Measurements from ENCODE around the gene CELA1. TPM values are rescaled to one million over a fixed set of nuclear protein-coding genes. Genes with fewer than 3 reads are reported as not detected.

The CELA1 gene
- total and polyA plus RNA-seq, 10 of the 15 experiments (the other 5 are each of a cell fraction or from before 2014, with no cell fraction given), result not detected

GRCh38 chr12:51281202-51281924, 65.1 kb downstream of the CELA1 start:
- WGBS (ENCODE audit: insufficient coverage, insufficient replicate concordance, low lambda C conversion rate, missing lambda C conversion rate), result 92% methylated on average over 4 of the region's 4 CpGs
- Histone ChIP-seq H3K9me3 (replicated peaks; ENCODE audit: control insufficient read depth, insufficient read depth, low read length) (no peaks in the 10 kb centered on the region), H3K27me3 (replicated peaks in 1 of 2; ENCODE audit: control insufficient read depth in 2 of 2, insufficient read depth in 2 of 2, low read length in 1 of 2) (no peaks in the 10 kb centered on the region), H2AFZ (ENCODE audit: control insufficient read depth, low read depth, low read length) (no peak overlapping the region), H3K9ac (ENCODE audit: control insufficient read depth, insufficient read depth, low read length) (no peak overlapping the region), H3K4me1 (ENCODE audit: control insufficient read depth, insufficient read depth, low read length) (no peaks in the 10 kb centered on the region), H4K20me1 (ENCODE audit: control insufficient read depth, insufficient read depth) (no peaks in the 10 kb centered on the region), H3K4me3 (no peak overlapping the region), H3K27ac (ENCODE audit: control insufficient read depth, insufficient read depth) (no peak overlapping the region), H3K36me3 (ENCODE audit: control insufficient read depth in 2 of 2, insufficient read depth in 2 of 2, low read length in 1 of 2) (no peaks in the 10 kb centered on the region; a peak in 1 of 4 replicates), H3K79me2 (ENCODE audit: control insufficient read depth, insufficient read depth, low read length) (no peaks in the 10 kb centered on the region), H3K4me2 (ENCODE audit: control insufficient read depth, insufficient read depth) (no peak overlapping the region)
- ATAC-seq (no peak), DNase-seq (ENCODE audit: low read depth, low spot score) (no peak), FAIRE-seq (no peak)
- SMC1A ChIA-PET (ENCODE audit: uncharacterized antibody, unreplicated experiment), result interaction anchor here (0.8 to 1.6 kb wide), 2 partner anchors 57 to 59 kb away, joined by 3 read pairs; no protein-coding TSS in a partner anchor
- no peak for TF ChIP-seq YY1 (IDR thresholded peaks at IDR 0.05; ENCODE audit: low read depth, low read length)
- TF ChIP-seq CHD4 (IDR thresholded peaks at IDR 0.05), result no peak
- RAD21 ChIA-PET (ENCODE audit: unreplicated experiment), result interaction anchor here (0.9 kb wide), 1 partner anchor 10 kb away, joined by 3 read pairs; no protein-coding TSS in a partner anchor
- no TSS peak for BruUV-seq (replicated peaks)
- in situ Hi-C loops (cut with MboI) (no loop called here), intact Hi-C loops (cut with micrococcal nuclease; ENCODE audit: unreplicated experiment) (no loop called here)
- POLR2A ChIA-PET, result no interaction called here
- CTCF ChIA-PET, result no interaction called here

Other genes starting within 250 kb of the CELA1 start
Only the 7 nearest of the 8 such genes appear.
- 13.4 and 14.0 TPM in 2 replicates for gene TFCP2, start 173.5 kb downstream of the CELA1 start, total RNA-seq (2014; rRNA removed)
- 13.0 and 13.9 TPM in 2 replicates for gene TFCP2, start 173.5 kb downstream of the CELA1 start, total RNA-seq (2014; rRNA removed; fragmentation: Illumina TruSeq; extraction: Trizol)
- gene TFCP2, start 173.5 kb downstream of the CELA1 start, total RNA-seq (2021), result 22.3 and 24.3 TPM in 2 replicates
- 25.1 and 26.3 TPM in 2 replicates for gene TFCP2, start 173.5 kb downstream of the CELA1 start, polyA plus RNA-seq (2011; rRNA removed)
- 29.7 and 44.0 TPM in 2 replicates for gene TFCP2, start 173.5 kb downstream of the CELA1 start, polyA plus RNA-seq (2014; fragmentation: Illumina TruSeq; extraction: Trizol)
- gene TFCP2, start 173.5 kb downstream of the CELA1 start, polyA plus RNA-seq (2014; fragmentation: Nextera tagmentation; extraction: Ambion mirVana), result 1 to 10 TPM; 5.8 to 9.4 TPM
- 18.9 and 19.7 TPM in 2 replicates for gene TFCP2, start 173.5 kb downstream of the CELA1 start, polyA plus RNA-seq (2014; rRNA removed)
- 10 to 100 TPM; 12.1 to 15.0 TPM for gene TFCP2, start 173.5 kb downstream of the CELA1 start, polyA plus RNA-seq (2016; fragmentation: Nextera tagmentation; extraction: Ambion mirVana)
- 2.3 and 2.5 TPM in 2 replicates for gene POU6F1, start 128.6 kb downstream of the CELA1 start, total RNA-seq (2014; rRNA removed)
- 0.83 and 1.0 TPM in 2 replicates for gene POU6F1, start 128.6 kb downstream of the CELA1 start, total RNA-seq (2014; rRNA removed; fragmentation: Illumina TruSeq; extraction: Trizol)
- 4.2 and 4.3 TPM in 2 replicates for gene POU6F1, start 128.6 kb downstream of the CELA1 start, total RNA-seq (2021)
- gene POU6F1, start 128.6 kb downstream of the CELA1 start, polyA plus RNA-seq (2011; rRNA removed), result 0.46 and 1.2 TPM in 2 replicates
- 0.87 and 1.1 TPM in 2 replicates for gene POU6F1, start 128.6 kb downstream of the CELA1 start, polyA plus RNA-seq (2014; fragmentation: Illumina TruSeq; extraction: Trizol)
- gene POU6F1, start 128.6 kb downstream of the CELA1 start, polyA plus RNA-seq (2014; fragmentation: Nextera tagmentation; extraction: Ambion mirVana), result under 1 TPM; 0.26 to 0.31 TPM
- 2.2 TPM in 2 replicates for gene POU6F1, start 128.6 kb downstream of the CELA1 start, polyA plus RNA-seq (2014; rRNA removed)
- gene POU6F1, start 128.6 kb downstream of the CELA1 start, polyA plus RNA-seq (2016; fragmentation: Nextera tagmentation; extraction: Ambion mirVana), result 1 to 10 TPM in 1 of 2 experiments, under 1 TPM in 1; 0.86 to 1.4 TPM
- gene DAZAP2, start 107.9 kb downstream of the CELA1 start, total RNA-seq (2014; rRNA removed), result 84.2 and 85.2 TPM in 2 replicates
- 94.3 and 94.8 TPM in 2 replicates for gene DAZAP2, start 107.9 kb downstream of the CELA1 start, total RNA-seq (2014; rRNA removed; fragmentation: Illumina TruSeq; extraction: Trizol)
- 71.0 and 83.1 TPM in 2 replicates for gene DAZAP2, start 107.9 kb downstream of the CELA1 start, total RNA-seq (2021)
- gene DAZAP2, start 107.9 kb downstream of the CELA1 start, polyA plus RNA-seq (2011; rRNA removed), result 228 and 267 TPM in 2 replicates
- 170 and 209 TPM in 2 replicates for gene DAZAP2, start 107.9 kb downstream of the CELA1 start, polyA plus RNA-seq (2014; fragmentation: Illumina TruSeq; extraction: Trizol)
- gene DAZAP2, start 107.9 kb downstream of the CELA1 start, polyA plus RNA-seq (2014; fragmentation: Nextera tagmentation; extraction: Ambion mirVana), result 100 to 1,000 TPM; 197 to 222 TPM
- 162 and 183 TPM in 2 replicates for gene DAZAP2, start 107.9 kb downstream of the CELA1 start, polyA plus RNA-seq (2014; rRNA removed)
- 100 to 1,000 TPM; 132 to 147 TPM for gene DAZAP2, start 107.9 kb downstream of the CELA1 start, polyA plus RNA-seq (2016; fragmentation: Nextera tagmentation; extraction: Ambion mirVana)
- gene SMAGP, start 76.3 kb downstream of the CELA1 start, total RNA-seq (2014; rRNA removed), result 1.7 and 3.0 TPM in 2 replicates
- gene SMAGP, start 76.3 kb downstream of the CELA1 start, total RNA-seq (2014; rRNA removed; fragmentation: Illumina TruSeq; extraction: Trizol), result 2.6 and 3.2 TPM in 2 replicates
- gene SMAGP, start 76.3 kb downstream of the CELA1 start, total RNA-seq (2021), result 3.1 and 4.0 TPM in 2 replicates
- 0.26 and 0.42 TPM in 2 replicates for gene SMAGP, start 76.3 kb downstream of the CELA1 start, polyA plus RNA-seq (2011; rRNA removed)
- 7.1 and 8.1 TPM in 2 replicates for gene SMAGP, start 76.3 kb downstream of the CELA1 start, polyA plus RNA-seq (2014; fragmentation: Illumina TruSeq; extraction: Trizol)
- gene SMAGP, start 76.3 kb downstream of the CELA1 start, polyA plus RNA-seq (2014; fragmentation: Nextera tagmentation; extraction: Ambion mirVana), result 1 to 10 TPM; 5.3 to 6.3 TPM
- gene SMAGP, start 76.3 kb downstream of the CELA1 start, polyA plus RNA-seq (2014; rRNA removed), result 3.9 and 4.9 TPM in 2 replicates
- gene SMAGP, start 76.3 kb downstream of the CELA1 start, polyA plus RNA-seq (2016; fragmentation: Nextera tagmentation; extraction: Ambion mirVana), result 1 to 10 TPM; 3.8 to 4.5 TPM
- 31.4 and 31.6 TPM in 2 replicates for gene BIN2, start 22.5 kb downstream of the CELA1 start, total RNA-seq (2014; rRNA removed)
- 30.0 and 32.6 TPM in 2 replicates for gene BIN2, start 22.5 kb downstream of the CELA1 start, total RNA-seq (2014; rRNA removed; fragmentation: Illumina TruSeq; extraction: Trizol)
- 26.5 and 28.1 TPM in 2 replicates for gene BIN2, start 22.5 kb downstream of the CELA1 start, total RNA-seq (2021)
- gene BIN2, start 22.5 kb downstream of the CELA1 start, polyA plus RNA-seq (2011; rRNA removed), result 22.8 and 24.6 TPM in 2 replicates
- 38.3 and 42.3 TPM in 2 replicates for gene BIN2, start 22.5 kb downstream of the CELA1 start, polyA plus RNA-seq (2014; fragmentation: Illumina TruSeq; extraction: Trizol)
- gene BIN2, start 22.5 kb downstream of the CELA1 start, polyA plus RNA-seq (2014; fragmentation: Nextera tagmentation; extraction: Ambion mirVana), result 10 to 100 TPM in 1 of 2 experiments, 1 to 10 TPM in 1; 8.6 to 10.0 TPM
- 36.2 and 36.4 TPM in 2 replicates for gene BIN2, start 22.5 kb downstream of the CELA1 start, polyA plus RNA-seq (2014; rRNA removed)
- 10 to 100 TPM; 42.7 to 42.9 TPM for gene BIN2, start 22.5 kb downstream of the CELA1 start, polyA plus RNA-seq (2016; fragmentation: Nextera tagmentation; extraction: Ambion mirVana)
- gene GALNT6, start 44.7 kb upstream of the CELA1 start, total RNA-seq (2014; rRNA removed), result 34.6 and 37.2 TPM in 2 replicates
- 21.7 and 25.5 TPM in 2 replicates for gene GALNT6, start 44.7 kb upstream of the CELA1 start, total RNA-seq (2014; rRNA removed; fragmentation: Illumina TruSeq; extraction: Trizol)
- 31.5 and 40.4 TPM in 2 replicates for gene GALNT6, start 44.7 kb upstream of the CELA1 start, total RNA-seq (2021)
- gene GALNT6, start 44.7 kb upstream of the CELA1 start, polyA plus RNA-seq (2011; rRNA removed), result 8.3 and 16.2 TPM in 2 replicates
- 26.2 and 26.3 TPM in 2 replicates for gene GALNT6, start 44.7 kb upstream of the CELA1 start, polyA plus RNA-seq (2014; fragmentation: Illumina TruSeq; extraction: Trizol)
- gene GALNT6, start 44.7 kb upstream of the CELA1 start, polyA plus RNA-seq (2014; fragmentation: Nextera tagmentation; extraction: Ambion mirVana), result 10 to 100 TPM in 1 of 2 experiments, 1 to 10 TPM in 1; 6.6 to 11.4 TPM
- 18.6 and 28.0 TPM in 2 replicates for gene GALNT6, start 44.7 kb upstream of the CELA1 start, polyA plus RNA-seq (2014; rRNA removed)
- 10 to 100 TPM; 18.2 to 21.8 TPM for gene GALNT6, start 44.7 kb upstream of the CELA1 start, polyA plus RNA-seq (2016; fragmentation: Nextera tagmentation; extraction: Ambion mirVana)
- gene SLC4A8, start 78.2 kb upstream of the CELA1 start, total RNA-seq (2014; rRNA removed), result 4.4 and 5.3 TPM in 2 replicates
- 3.8 and 4.5 TPM in 2 replicates for gene SLC4A8, start 78.2 kb upstream of the CELA1 start, total RNA-seq (2014; rRNA removed; fragmentation: Illumina TruSeq; extraction: Trizol)
- gene SLC4A8, start 78.2 kb upstream of the CELA1 start, total RNA-seq (2021), result 7.7 and 10.7 TPM in 2 replicates
- gene SLC4A8, start 78.2 kb upstream of the CELA1 start, polyA plus RNA-seq (2011; rRNA removed), result 2.7 and 2.9 TPM in 2 replicates
- gene SLC4A8, start 78.2 kb upstream of the CELA1 start, polyA plus RNA-seq (2014; fragmentation: Illumina TruSeq; extraction: Trizol), result 4.1 and 6.3 TPM in 2 replicates
- gene SLC4A8, start 78.2 kb upstream of the CELA1 start, polyA plus RNA-seq (2014; fragmentation: Nextera tagmentation; extraction: Ambion mirVana), result 1 to 10 TPM; 1.4 to 2.0 TPM
- 5.6 and 6.3 TPM in 2 replicates for gene SLC4A8, start 78.2 kb upstream of the CELA1 start, polyA plus RNA-seq (2014; rRNA removed)
- 1 to 10 TPM; 2.7 to 3.4 TPM for gene SLC4A8, start 78.2 kb upstream of the CELA1 start, polyA plus RNA-seq (2016; fragmentation: Nextera tagmentation; extraction: Ambion mirVana)